ENCODE results near the gene CROCC2.
A peak's percentile ranks its signal among the peaks of the same experiment; 100 is the strongest.

The CROCC2 gene

GRCh38 chr2:240933966-240934700 is 28.0 kb downstream of the CROCC2 start:
- TF ChIP-seq, protein P1, sequence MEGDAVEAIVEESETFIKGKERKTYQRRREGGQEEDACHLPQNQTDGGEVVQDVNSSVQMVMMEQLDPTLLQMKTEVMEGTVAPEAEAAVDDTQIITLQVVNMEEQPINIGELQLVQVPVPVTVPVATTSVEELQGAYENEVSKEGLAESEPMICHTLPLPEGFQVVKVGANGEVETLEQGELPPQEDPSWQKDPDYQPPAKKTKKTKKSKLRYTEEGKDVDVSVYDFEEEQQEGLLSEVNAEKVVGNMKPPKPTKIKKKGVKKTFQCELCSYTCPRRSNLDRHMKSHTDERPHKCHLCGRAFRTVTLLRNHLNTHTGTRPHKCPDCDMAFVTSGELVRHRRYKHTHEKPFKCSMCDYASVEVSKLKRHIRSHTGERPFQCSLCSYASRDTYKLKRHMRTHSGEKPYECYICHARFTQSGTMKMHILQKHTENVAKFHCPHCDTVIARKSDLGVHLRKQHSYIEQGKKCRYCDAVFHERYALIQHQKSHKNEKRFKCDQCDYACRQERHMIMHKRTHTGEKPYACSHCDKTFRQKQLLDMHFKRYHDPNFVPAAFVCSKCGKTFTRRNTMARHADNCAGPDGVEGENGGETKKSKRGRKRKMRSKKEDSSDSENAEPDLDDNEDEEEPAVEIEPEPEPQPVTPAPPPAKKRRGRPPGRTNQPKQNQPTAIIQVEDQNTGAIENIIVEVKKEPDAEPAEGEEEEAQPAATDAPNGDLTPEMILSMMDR (conservative IDR thresholded peaks at IDR 0.05; ENCODE audit: low read depth): no peak
- ChIA-PET POLR2A (ENCODE audit: low non-redundant PET) (no interaction called here), CTCF (no interaction called here)
- no peak for DNase-seq (ENCODE audit: low spot score)
- H3K27ac ChIP-seq: no peak overlapping the region

GRCh38 chr2:240934701-240935102 is 28.6 kb downstream of the CROCC2 start:
- ChIA-PET POLR2A (ENCODE audit: low non-redundant PET) (no interaction called here), CTCF (no interaction called here)

GRCh38 chr2:240935103-240935876 is 29.2 kb downstream of the CROCC2 start:
- TF ChIP-seq, protein P1 (conservative IDR thresholded peaks at IDR 0.05; ENCODE audit: low read depth): no peak
- POLR2A ChIA-PET (ENCODE audit: low non-redundant PET): no interaction called here
- no peak overlapping the region for H3K27ac ChIP-seq
- CTCF ChIA-PET: interaction anchor here (0.6 kb wide), 1 partner anchor 97 kb away, joined by 5 read pairs; no protein-coding TSS in a partner anchor
- DNase-seq (ENCODE audit: low spot score): no peak

More at GRCh38 chr2:240934701-240935102, 28.6 kb downstream of the CROCC2 start:
- H3K27ac ChIP-seq: no peak overlapping the region
- no peak for DNase-seq (ENCODE audit: low spot score)
- TF ChIP-seq, protein P1 (conservative IDR thresholded peaks at IDR 0.05; ENCODE audit: low read depth): no peak

- TF ChIP-seq, protein P1 (conservative IDR thresholded peaks at IDR 0.05; ENCODE audit: low read depth): no peak
- CTCF ChIA-PET: no interaction called here
- no peak for DNase-seq (ENCODE audit: low spot score)
- POLR2A ChIA-PET (ENCODE audit: low non-redundant PET): no interaction called here
- no peak overlapping the region for H3K27ac ChIP-seq
Observed at GRCh38 chr2:240936106-240936505, 30.0 kb downstream of the CROCC2 start.

- POLR2A ChIA-PET (ENCODE audit: low non-redundant PET): no interaction called here
- TF ChIP-seq, protein P1 (conservative IDR thresholded peaks at IDR 0.05; ENCODE audit: low read depth): no peak
- H3K27ac ChIP-seq: no peak overlapping the region
- DNase-seq (ENCODE audit: low spot score): no peak
- CTCF ChIA-PET: interaction anchor here (0.6 kb wide), 2 partner anchors 84 to 426 kb away, joined by 3 to 4 read pairs; no protein-coding TSS in a partner anchor
Observed at GRCh38 chr2:240946046-240946445, 39.9 kb downstream of the CROCC2 start.

- ChIA-PET CTCF (interaction anchor here (0.6 kb wide), 3 partner anchors 67 to 427 kb away, joined by 3 to 4 read pairs (median 3); no protein-coding TSS in a partner anchor), POLR2A (ENCODE audit: low non-redundant PET) (interaction anchor here (0.5 kb wide), 1 partner anchor 1338 kb away, joined by 5 read pairs; no protein-coding TSS in a partner anchor)
- TF ChIP-seq, protein P1 (conservative IDR thresholded peaks at IDR 0.05; ENCODE audit: low read depth): no peak
- peak overlapping the region; percentile 9; the same call in 1 of the 2 replicates for H3K27ac ChIP-seq
- peak; percentile 53 for DNase-seq (ENCODE audit: low spot score)
Observed at GRCh38 chr2:240946654-240947053, 40.5 kb downstream of the CROCC2 start.

Measured in RWPE1 (cell line).